Fibroblast of pulmonary artery (primary cell): ENCODE results near the gene BRINP3.

Source experiments
- DNase-seq: peaks from one replicate; pipeline ENCODE4 v3.0.0-alpha.2; 2010; ENCODE audit warnings: low read depth
- H3K4me3 ChIP-seq: replicated peaks from 2 replicates; pipeline ENCODE4 v1.5.1; 2011; ENCODE audit warnings: low read depth, mild to moderate bottlenecking, control low read depth, low read length, moderate library complexity
- CTCF ChIP-seq: IDR thresholded peaks from 2 replicates; pipeline ENCODE4 v1.5.1; 2011; ENCODE audit warnings: mild to moderate bottlenecking, control low read depth, low read length, inconsistent platforms; ENCODE audit errors: missing control alignments

BRINP3 gene

GRCh38 chr1:190338829-190339228 lies 138.8 kb downstream of the BRINP3 start:
- TF ChIP-seq CTCF: no peak
- DNase-seq: no peak
- H3K4me3 ChIP-seq: no peak overlapping the region

- H3K4me3 ChIP-seq: no peak overlapping the region
- no peak for DNase-seq
- TF ChIP-seq CTCF: no peak
These were observed 148.8 kb downstream of the BRINP3 start for GRCh38 chr1:190328871-190329270.

GRCh38 chr1:190328361-190328760 lies 149.3 kb downstream of the BRINP3 start:
- H3K4me3 ChIP-seq: no peak overlapping the region
- DNase-seq: peak; percentile 3
- TF ChIP-seq CTCF: no peak

GRCh38 chr1:190327271-190327670 lies 150.4 kb downstream of the BRINP3 start:
- no peak for DNase-seq
- no peak for TF ChIP-seq CTCF
- H3K4me3 ChIP-seq: no peak overlapping the region

GRCh38 chr1:190323530-190323929 lies 154.1 kb downstream of the BRINP3 start:
- TF ChIP-seq CTCF: no peak
- no peak overlapping the region for H3K4me3 ChIP-seq
- DNase-seq: no peak

- no peak for TF ChIP-seq CTCF
- no peak for DNase-seq
These were observed 155.4 kb downstream of the BRINP3 start for GRCh38 chr1:190322274-190322673.

GRCh38 chr1:190320952-190321351 lies 156.7 kb downstream of the BRINP3 start:
- DNase-seq: peak; percentile 77
- peak; percentile 56 for TF ChIP-seq CTCF
- H3K4me3 ChIP-seq: no peak overlapping the region

More at GRCh38 chr1:190322274-190322673, 155.4 kb downstream of the BRINP3 start:
- H3K4me3 ChIP-seq: no peak overlapping the region
